B cell (primary cell): ENCODE measurements around the gene C21orf58. TPM values are rescaled to one million over a fixed set of nuclear protein-coding genes. Genes with fewer than 3 reads are reported as not detected.

Source experiments
- ATAC-seq: fragments of 200-7000 bp; cut with Tn5 transposase; one replicate; pipeline ENCODE4 v1.10.0; 2021; ENCODE audit warnings: low read depth, mild to moderate bottlenecking, moderate number of reproducible peaks, moderate library complexity
- CTCF ChIA-PET: fragments of 350-600 bp; sonication (Branson Sonifier 250); formaldehyde crosslinking; loops from one replicate; lab custom pipeline; 2021; ENCODE audit warnings: antibody characterized with exemption, inconsistent platforms; lab: Charles Lee
- POLR2A ChIA-PET: fragments of 350-600 bp; sonication (Branson Sonifier 250); formaldehyde crosslinking; loops from one replicate; lab custom pipeline; 2021; ENCODE audit warnings: antibody characterized with exemption; lab: Charles Lee
- DNase-seq: peaks from one replicate; pipeline ENCODE4 v3.0.0; 2013
- H2AFZ ChIP-seq: 2 replicates; pipeline ENCODE4 v1.6.1; 2012; ENCODE audit warnings: mild to moderate bottlenecking, low read depth, low read length; ENCODE audit not compliant: insufficient read depth, poor library complexity, severe bottlenecking
- H3K27ac ChIP-seq, 2 donors: 1 replicate in 1 of 2; 2 replicates in 1 of 2; pipeline ENCODE4 v1.5.1; 2012 to 2013; ENCODE audit warnings: low read length in 2 of 2, mild to moderate bottlenecking in 2 of 2, moderate library complexity in 1 of 2
- H3K27me3 ChIP-seq, 4 experiments: fragments of 200-600 bp in 1 of 4; sonication (generic) in 1 of 4; replicated peaks in 1 of 4; 1 replicate in 2 of 4; 2 replicates in 2 of 4; pipeline versions ENCODE4 v1.6.1 to v1.7.0; 2013 to 2016; ENCODE audit warnings: low read length in 3 of 4, mild to moderate bottlenecking in 2 of 4, mixed read lengths in 1 of 4, moderate library complexity in 1 of 4; ENCODE audit not compliant: insufficient read depth in 4 of 4, control insufficient read depth in 3 of 4; ENCODE audit errors: control extremely low read depth in 1 of 4
- H3K36me3 ChIP-seq, 2 experiments: replicated peaks in 1 of 2; 1 replicate in 1 of 2; 2 replicates in 1 of 2; pipeline versions ENCODE4 v1.6.1 to v1.7.1; 2013; ENCODE audit warnings: low read length in 1 of 2; ENCODE audit not compliant: insufficient read depth in 2 of 2, control insufficient read depth in 1 of 2; ENCODE audit errors: control extremely low read depth in 1 of 2, extremely low read depth in 1 of 2
- H3K4me1 ChIP-seq, 2 donors: fragments of 200-600 bp in 1 of 2; sonication (generic) in 1 of 2; 1 replicate in 1 of 2; 2 replicates in 1 of 2; pipeline versions ENCODE4 v1.5.1 to v1.6.1; 2013 to 2017; ENCODE audit warnings: low read length in 2 of 2; ENCODE audit not compliant: control insufficient read depth in 2 of 2, insufficient read depth in 2 of 2
- H3K4me2 ChIP-seq: replicated peaks from 2 replicates; pipeline ENCODE3; 2012; ENCODE audit warnings: mild to moderate bottlenecking, low read depth, low read length; ENCODE audit not compliant: poor library complexity, severe bottlenecking
- H3K4me3 ChIP-seq, 5 experiments: fragments of 200-600 bp in 1 of 5; sonication (generic) in 1 of 5; 1 replicate in 3 of 5; 2 replicates in 2 of 5; pipeline versions ENCODE4 v1.5.1 to v1.7.0; 2011 to 2016; ENCODE audit warnings: low read length in 4 of 5, mild to moderate bottlenecking in 4 of 5, low read depth in 2 of 5, control low read depth in 1 of 5, moderate library complexity in 1 of 5; ENCODE audit not compliant: insufficient read depth in 1 of 5; ENCODE audit errors: control extremely low read depth in 1 of 5, extremely low read depth in 1 of 5
- H3K79me2 ChIP-seq: fragments of 200-600 bp; sonication (generic); one replicate; pipeline ENCODE4 v1.6.0; 2016; ENCODE audit warnings: low read length; ENCODE audit not compliant: control insufficient read depth, insufficient read depth
- H3K9ac ChIP-seq: fragments of 200-600 bp; sonication (generic); 2 replicates; pipeline ENCODE4 v1.6.1; 2017; ENCODE audit warnings: mild to moderate bottlenecking, low read length, moderate library complexity
- H3K9me3 ChIP-seq, 3 donors: one replicate each; pipeline versions ENCODE4 v1.6.1 to v1.7.1; 2013; ENCODE audit warnings: low read length in 2 of 3; ENCODE audit not compliant: control insufficient read depth in 2 of 3, insufficient read depth in 1 of 3; ENCODE audit errors: control extremely low read depth in 1 of 3
- H4K20me1 ChIP-seq: 2 replicates; pipeline ENCODE4 v1.6.0; 2012; ENCODE audit warnings: mild to moderate bottlenecking, low read length; ENCODE audit not compliant: insufficient read depth, control insufficient read depth, poor library complexity, severe bottlenecking
- H3K27ac Mint-ChIP-seq: one replicate; pipeline ENCODE4 v1.8.0; 2021; ENCODE audit warnings: mixed read lengths
- H3K27me3 Mint-ChIP-seq: one replicate; pipeline ENCODE4 v1.8.0; 2021; ENCODE audit warnings: mixed read lengths
- H3K4me1 Mint-ChIP-seq: one replicate; pipeline ENCODE4 v1.8.0; 2021; ENCODE audit warnings: mixed read lengths
- H3K4me3 Mint-ChIP-seq: one replicate; pipeline ENCODE4 v1.8.0; 2021; ENCODE audit warnings: mixed read lengths
- H3K9me3 Mint-ChIP-seq: one replicate; pipeline ENCODE4 v1.8.0; 2022; ENCODE audit warnings: mixed read lengths; ENCODE audit not compliant: insufficient read depth
- EZH2 ChIP-seq: IDR thresholded peaks from 2 replicates; pipeline ENCODE4 v1.6.1; 2012; ENCODE audit warnings: borderline replicate concordance, low read depth, mild to moderate bottlenecking, moderate library complexity, low read length; ENCODE audit not compliant: insufficient read depth, poor library complexity, severe bottlenecking
- WGBS: methylation state at CpG from one replicate; pipeline ENCODE4 v1.1.5; 2013; ENCODE audit warnings: missing lambda C conversion rate; ENCODE audit not compliant: insufficient coverage; 5-methylcytosine and 5-hydroxymethylcytosine counted together
- intact Hi-C: fragments of 100-400 bp; cut with micrococcal nuclease; formaldehyde crosslinking; loops from one replicate; pipeline ENCODE4 v1.10.0; 2022
- polyA plus RNA-seq: library from polyadenylated mRNA; depleted of rRNA; stranded (reverse); fragments of >200 nt; gene quantifications from 2 replicates; pipeline ENCODE4 v1.2.3, GENCODE V29; 2012
- total RNA-seq, 2 donors: library from RNA; stranded (reverse); fragments of 120-200 nt in 1 of 2; gene quantifications; 1 replicate in 1 of 2; 2 replicates in 1 of 2; pipeline versions ENCODE4 v1.2.3 to v1.2.4, GENCODE V29; 2013 to 2022
- TF ChIP-seq, protein P1 (sequence below): fragments of 200-600 bp; IDR thresholded peaks from one replicate; pipeline ENCODE4 v1.8.0; 2022; ENCODE audit warnings: antibody characterized with exemption, mild to moderate bottlenecking

The C21orf58 gene
- total and polyA plus RNA-seq, 2 donors (not counting 1 experiment from before 2014, with no cell fraction given), result 6.3 to 9.5 TPM

DNA sequence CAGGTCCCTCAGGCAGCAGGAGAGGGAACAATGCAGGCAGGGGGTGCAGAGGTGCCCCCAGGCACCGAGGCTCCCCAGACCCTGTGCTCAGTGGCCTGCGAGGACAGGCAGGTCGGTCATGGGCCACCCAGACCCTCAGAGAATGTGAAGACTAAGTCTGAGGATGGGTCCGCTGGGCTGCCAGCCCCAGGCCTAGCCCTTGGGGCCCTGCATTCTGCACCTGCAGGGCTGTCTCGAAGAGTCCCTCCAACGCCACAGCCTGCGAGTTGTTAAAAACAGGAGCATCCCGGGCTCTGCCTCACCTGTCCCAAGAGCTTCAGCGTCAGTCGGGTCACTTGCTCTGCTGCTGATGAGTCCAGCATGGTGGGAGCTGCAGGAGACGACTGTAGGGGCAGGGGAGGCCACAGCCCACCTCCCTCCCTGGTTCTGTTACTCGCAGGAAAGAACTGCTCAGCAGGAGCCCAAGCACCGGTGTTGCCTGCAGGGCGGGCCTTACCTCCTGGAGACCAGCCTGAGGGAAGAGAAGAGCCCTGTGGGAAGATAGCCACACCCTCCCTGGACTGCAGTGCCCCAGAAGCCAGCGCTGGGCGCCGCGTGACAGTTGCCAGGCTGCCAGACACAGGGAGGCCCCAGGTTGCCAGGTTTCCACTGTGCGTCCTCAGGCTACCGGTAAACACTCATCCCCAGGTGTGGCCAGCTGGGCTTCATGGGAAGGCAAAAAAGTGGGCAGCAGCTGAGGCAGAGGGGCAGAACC is 5.8 kb downstream of the C21orf58 start:
- WGBS, result 96% methylated on average over 20 of the region's 20 CpGs
- no peak overlapping the region for H3K9ac ChIP-seq
- H3K4me2 ChIP-seq, result no peak overlapping the region
- no peak overlapping the region for H3K27ac ChIP-seq
- intact Hi-C loops, result no loop called here
- no peaks in the 10 kb centered on the region for H3K9me3 Mint-ChIP-seq
- no peaks in the 10 kb centered on the region for H3K9me3 ChIP-seq
- no peak overlapping the region for H3K4me3 ChIP-seq
- no peaks in the 10 kb centered on the region for H3K27me3 Mint-ChIP-seq
- peaks cover 16% of the 10 kb centered on the region for H3K4me1 Mint-ChIP-seq
- peaks cover 8 to 13% of the 10 kb centered on the region in 2 donors for H3K4me1 ChIP-seq
- ATAC-seq (no peak), DNase-seq (no peak)
- H3K79me2 ChIP-seq, result peaks cover 21% of the 10 kb centered on the region
- CTCF ChIA-PET, result no interaction called here
- no peak overlapping the region for H3K4me3 Mint-ChIP-seq
- TF ChIP-seq, protein P1, sequence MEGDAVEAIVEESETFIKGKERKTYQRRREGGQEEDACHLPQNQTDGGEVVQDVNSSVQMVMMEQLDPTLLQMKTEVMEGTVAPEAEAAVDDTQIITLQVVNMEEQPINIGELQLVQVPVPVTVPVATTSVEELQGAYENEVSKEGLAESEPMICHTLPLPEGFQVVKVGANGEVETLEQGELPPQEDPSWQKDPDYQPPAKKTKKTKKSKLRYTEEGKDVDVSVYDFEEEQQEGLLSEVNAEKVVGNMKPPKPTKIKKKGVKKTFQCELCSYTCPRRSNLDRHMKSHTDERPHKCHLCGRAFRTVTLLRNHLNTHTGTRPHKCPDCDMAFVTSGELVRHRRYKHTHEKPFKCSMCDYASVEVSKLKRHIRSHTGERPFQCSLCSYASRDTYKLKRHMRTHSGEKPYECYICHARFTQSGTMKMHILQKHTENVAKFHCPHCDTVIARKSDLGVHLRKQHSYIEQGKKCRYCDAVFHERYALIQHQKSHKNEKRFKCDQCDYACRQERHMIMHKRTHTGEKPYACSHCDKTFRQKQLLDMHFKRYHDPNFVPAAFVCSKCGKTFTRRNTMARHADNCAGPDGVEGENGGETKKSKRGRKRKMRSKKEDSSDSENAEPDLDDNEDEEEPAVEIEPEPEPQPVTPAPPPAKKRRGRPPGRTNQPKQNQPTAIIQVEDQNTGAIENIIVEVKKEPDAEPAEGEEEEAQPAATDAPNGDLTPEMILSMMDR, result no peak
- H2AFZ ChIP-seq, result no peak overlapping the region
- peaks cover 0 to 3% (median 0%) of the 10 kb centered on the region in 4 experiments for H3K27me3 ChIP-seq
- H4K20me1 ChIP-seq, result no peaks in the 10 kb centered on the region
- POLR2A ChIA-PET, result no interaction called here
- H3K36me3 ChIP-seq, result no peaks in the 10 kb centered on the region
- H3K27ac Mint-ChIP-seq, result no peak overlapping the region

DNA sequence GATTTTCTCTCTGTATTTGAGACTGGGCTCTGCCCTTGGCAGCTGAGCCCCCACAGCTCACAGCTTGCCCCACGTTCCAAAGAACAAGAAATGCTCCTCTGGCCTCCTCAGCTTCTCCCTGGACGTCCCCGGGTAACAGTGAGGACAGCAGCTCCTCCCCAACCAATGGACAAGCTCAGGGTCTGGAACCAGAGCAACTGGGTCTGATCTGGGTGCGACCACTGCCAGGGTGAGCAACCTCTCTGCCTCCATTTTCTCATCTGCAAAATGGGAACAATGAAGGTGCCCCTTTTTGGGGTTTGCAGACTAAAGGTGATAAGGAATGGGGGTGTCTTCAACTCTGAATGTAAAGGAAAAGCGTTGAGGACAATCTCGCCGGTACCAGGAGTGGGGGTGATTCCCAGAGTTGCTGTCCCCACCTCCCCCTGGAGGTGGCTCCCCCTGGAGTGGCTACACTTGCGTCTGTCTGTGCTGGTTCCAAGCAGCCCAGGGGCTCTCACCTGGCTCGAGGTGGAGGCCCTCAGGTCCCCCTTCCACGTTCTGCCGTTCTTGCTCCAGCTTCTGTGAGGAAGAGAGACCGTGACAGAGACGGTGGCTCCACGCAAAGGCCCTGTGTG is 6.9 kb downstream of the C21orf58 start:
- H3K9me3 ChIP-seq, result no peaks in the 10 kb centered on the region
- TF ChIP-seq EZH2, result no peak
- TF ChIP-seq, protein P1, result no peak
- Mint-ChIP-seq H3K27ac (no peak overlapping the region), H3K4me3 (no peak overlapping the region), H3K27me3 (no peaks in the 10 kb centered on the region), H3K9me3 (no peaks in the 10 kb centered on the region), H3K4me1 (peaks cover 10% of the 10 kb centered on the region)
- H3K9ac ChIP-seq, result no peak overlapping the region
- no peak overlapping the region for H3K27ac ChIP-seq
- no peak overlapping the region for H3K4me3 ChIP-seq
- WGBS, result 96% methylated on average over 13 of the region's 14 CpGs
- H3K27me3 ChIP-seq, result no peaks in the 10 kb centered on the region
- CTCF ChIA-PET, result no interaction called here
- no peak overlapping the region for H2AFZ ChIP-seq
- H3K4me1 ChIP-seq, result peaks cover 0 to 3% of the 10 kb centered on the region in 2 donors
- DNase-seq, result no peak
- intact Hi-C loops, result no loop called here
- H3K79me2 ChIP-seq, result peaks cover 11% of the 10 kb centered on the region
- no peaks in the 10 kb centered on the region for H3K36me3 ChIP-seq
- POLR2A ChIA-PET, result no interaction called here
- ATAC-seq, result no peak
- H4K20me1 ChIP-seq, result no peaks in the 10 kb centered on the region
- H3K4me2 ChIP-seq, result no peak overlapping the region
